ENCODE data around the gene SOWAHB.

SOWAHB gene

GRCh38 chr4:76854858-76855257 is 43.1 kb downstream of the SOWAHB start:
- no peaks in the 10 kb centered on the region for H3K9me3 Mint-ChIP-seq
- DNase-seq (ENCODE audit: low spot score in 2 of 2) (no peak), ATAC-seq (ENCODE audit: low read depth) (no peak)
- peaks cover 4% of the 10 kb centered on the region for H3K27me3 Mint-ChIP-seq
- no peak overlapping the region for H3K27ac Mint-ChIP-seq
- no peak overlapping the region for H3K4me3 Mint-ChIP-seq
- no peaks in the 10 kb centered on the region for H3K36me3 Mint-ChIP-seq
- H3K4me1 Mint-ChIP-seq, result no peaks in the 10 kb centered on the region

DNA sequence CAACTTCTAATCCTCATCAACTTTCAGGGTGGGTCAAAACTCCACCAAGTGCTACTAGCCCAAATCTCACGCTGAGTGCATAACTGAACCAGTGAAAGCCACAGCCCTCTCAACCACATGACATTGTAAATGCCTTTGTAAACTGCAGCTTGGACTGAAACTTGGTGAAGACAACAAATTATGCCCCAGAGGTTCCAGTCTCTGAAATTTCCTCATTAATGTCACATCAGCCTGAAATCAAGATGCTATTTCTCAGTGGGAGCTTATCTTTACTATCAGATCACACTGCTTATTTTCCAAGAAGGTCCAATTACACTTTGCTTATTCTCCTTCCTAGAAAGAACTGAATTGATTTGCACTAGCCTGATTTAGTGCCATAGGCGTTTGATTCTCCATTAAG is 46.6 kb downstream of the SOWAHB start:
- no peak for ATAC-seq (ENCODE audit: low read depth)
- no peaks in the 10 kb centered on the region for H3K36me3 Mint-ChIP-seq
- no peaks in the 10 kb centered on the region for H3K4me1 Mint-ChIP-seq
- peaks cover 7% of the 10 kb centered on the region for H3K27me3 Mint-ChIP-seq
- H3K27ac Mint-ChIP-seq, result no peak overlapping the region
- H3K4me3 Mint-ChIP-seq, result no peak overlapping the region
- H3K9me3 Mint-ChIP-seq, result peaks cover 1% of the 10 kb centered on the region
- no peak for DNase-seq (ENCODE audit: low spot score in 2 of 2)

DNA sequence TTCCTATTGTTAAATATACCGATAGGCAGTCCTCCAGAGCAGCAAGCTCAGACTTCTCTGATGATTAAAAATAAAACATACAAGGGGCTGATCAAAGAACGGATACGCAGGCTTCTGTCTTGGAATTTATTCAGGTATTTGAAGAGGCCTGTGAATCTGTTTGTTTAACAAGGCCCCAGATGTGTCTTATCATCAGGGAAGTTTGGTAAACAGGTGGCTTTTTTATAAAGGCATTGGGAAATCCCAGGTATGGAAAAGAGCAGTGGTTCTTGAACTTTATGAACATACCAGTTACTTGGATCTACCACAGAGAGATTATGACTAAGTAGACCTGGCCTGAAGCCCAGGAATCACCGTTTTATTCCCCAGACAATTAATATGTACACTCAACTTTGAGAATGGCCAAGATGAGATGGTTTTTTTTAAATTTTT is 47.9 kb downstream of the SOWAHB start:
- ATAC-seq (ENCODE audit: low read depth) (no peak), DNase-seq (ENCODE audit: low spot score in 2 of 2) (no peak)
- Mint-ChIP-seq H3K9me3 (peaks cover 1% of the 10 kb centered on the region), H3K4me1 (no peaks in the 10 kb centered on the region), H3K27ac (no peak overlapping the region), H3K4me3 (no peak overlapping the region), H3K27me3 (peaks cover 7% of the 10 kb centered on the region), H3K36me3 (no peaks in the 10 kb centered on the region)
